HepG2 (cell line): ENCODE data around the gene ZBTB47. TPM values are rescaled to one million over a fixed set of nuclear protein-coding genes. Genes with fewer than 3 reads are reported as not detected.

ENCODE experiments used
- ATAC-seq: fragments of 200-7000 bp; cut with Tn5 transposase; 3 replicates; pipeline ENCODE4 v1.9.1; 2020; ENCODE audit warnings: mild to moderate bottlenecking, moderate library complexity
- BruUV-seq: library from RNA; stranded (reverse); fragments of 400-500 nt; replicated peaks from 2 replicates; lab custom pipeline; 2021; lab: Mats Ljungman, UMichigan
- CTCF ChIA-PET: fragments of 300-600 bp; formaldehyde crosslinking; extraction: SDS; loops from one replicate; lab custom pipeline; 2021; ENCODE audit warnings: low total read pairs, inconsistent platforms, low intra/inter-chr PET ratio; lab: Yijun Ruan, JAX
- POLR2A ChIA-PET: fragments of 350-600 bp; sonication (Branson Sonifier 250); formaldehyde crosslinking; loops from one replicate; lab custom pipeline; 2020; ENCODE audit warnings: antibody characterized with exemption, inconsistent platforms; lab: Yijun Ruan, JAX
- DNase-seq: peaks from one replicate; pipeline ENCODE4 v3.0.0-alpha.2; 2015; ENCODE audit warnings: low spot score
- FAIRE-seq: peaks from 3 replicates; lab custom pipeline; 2011; peaks lifted over from hg19 to GRCh38; lab: Jason Lieb, UNC
- H2AFZ ChIP-seq: one replicate; pipeline ENCODE4 v1.6.1; 2011; ENCODE audit warnings: low read length, inconsistent platforms
- H3K27ac ChIP-seq: fragments of 300-600 bp; 3 replicates; pipeline ENCODE4 v1.8.0; 2011; ENCODE audit warnings: mixed run types, mild to moderate bottlenecking, mixed read lengths, low read length, inconsistent platforms; ENCODE audit not compliant: insufficient read depth; ENCODE audit errors: extremely low read length
- H3K27me3 ChIP-seq, 2 experiments: fragments of 200-600 bp in 1 of 2; 2 replicates in 1 of 2; 3 replicates in 1 of 2; pipeline versions ENCODE4 v1.6.0 to v1.8.0; 2011; ENCODE audit warnings: low read length in 2 of 2, mild to moderate bottlenecking in 2 of 2, moderate library complexity in 2 of 2, inconsistent platforms in 1 of 2; ENCODE audit not compliant: insufficient read depth in 2 of 2, control insufficient read depth in 1 of 2
- H3K36me3 ChIP-seq, 2 experiments: fragments of 200-600 bp in 1 of 2; replicated peaks in 1 of 2; 2 replicates in 1 of 2; 3 replicates in 1 of 2; pipeline versions ENCODE4 v1.5.1 to v1.8.0; 2011; ENCODE audit warnings: low read length in 2 of 2, inconsistent platforms in 1 of 2; ENCODE audit not compliant: insufficient read depth in 2 of 2, control insufficient read depth in 1 of 2
- H3K4me1 ChIP-seq: 2 replicates; pipeline ENCODE4 v1.5.1; 2012; ENCODE audit warnings: low read length, inconsistent platforms; ENCODE audit not compliant: insufficient read depth
- H3K4me2 ChIP-seq: 2 replicates; pipeline ENCODE4 v1.6.0; 2011; ENCODE audit warnings: low read depth, low read length, inconsistent platforms
- H3K4me3 ChIP-seq, 3 experiments: fragments of 200-600 bp in 1 of 3; sonication (generic), shearing (Covaris generic) in 1 of 3; replicated peaks in 1 of 3; 2 replicates each; pipeline ENCODE4 v1.5.1; 2011 to 2016; ENCODE audit warnings: low read length in 3 of 3, inconsistent platforms in 2 of 3, low read depth in 2 of 3, mild to moderate bottlenecking in 2 of 3, control low read depth in 1 of 3, mixed read lengths in 1 of 3; ENCODE audit not compliant: insufficient read depth in 1 of 3
- H3K79me2 ChIP-seq: one replicate; pipeline ENCODE4 v1.6.1; 2011; ENCODE audit warnings: low read length, inconsistent platforms; ENCODE audit not compliant: insufficient read depth
- H3K9ac ChIP-seq: 2 replicates; pipeline ENCODE4 v1.6.0; 2011; ENCODE audit warnings: mild to moderate bottlenecking, low read depth, low read length, inconsistent platforms; ENCODE audit not compliant: insufficient read depth
- H3K9me3 ChIP-seq: 2 replicates; pipeline ENCODE4 v1.5.1; 2012; ENCODE audit warnings: mild to moderate bottlenecking, low read length
- H4K20me1 ChIP-seq: 2 replicates; pipeline ENCODE4 v1.6.0; 2011; ENCODE audit warnings: inconsistent platforms, mild to moderate bottlenecking, low read length, moderate library complexity; ENCODE audit not compliant: insufficient read depth
- ARID5B ChIP-seq: IDR thresholded peaks from 2 replicates; pipeline ENCODE4 v1.4.0; 2020; ENCODE audit warnings: mild to moderate bottlenecking, missing genetic modification reagents
- CEBPB ChIP-seq: IDR thresholded peaks from 2 replicates; pipeline ENCODE4 v1.6.1; 2011; ENCODE audit warnings: low read depth, low read length, improper control_type of control experiment, borderline replicate concordance
- JARID2 ChIP-seq: sonication (generic); formaldehyde crosslinking; IDR thresholded peaks from 2 replicates; pipeline ENCODE4 v1.8.1; 2023; ENCODE audit warnings: missing genetic modification reagents, inconsistent platforms; ENCODE audit not compliant: insufficient replicate concordance
- PRPF4 ChIP-seq: fragments of 200-400 bp; formaldehyde crosslinking; IDR thresholded peaks from 2 replicates; pipeline ENCODE4 v1.6.1; 2016; ENCODE audit warnings: low read length, low read depth; ENCODE audit not compliant: poor library complexity, severe bottlenecking
- SAP130 ChIP-seq: IDR thresholded peaks from 2 replicates; pipeline ENCODE4 v1.6.1; 2016; ENCODE audit warnings: low read depth
- SMAD1 ChIP-seq: sonication (generic); formaldehyde crosslinking; IDR thresholded peaks from 2 replicates; pipeline ENCODE4 v1.4.0; 2020; ENCODE audit warnings: missing genetic modification reagents, low read depth, mild to moderate bottlenecking, borderline replicate concordance
- ZNF577 ChIP-seq: sonication (generic); formaldehyde crosslinking; IDR thresholded peaks from 2 replicates; pipeline ENCODE4 v1.4.0; 2020; ENCODE audit warnings: mild to moderate bottlenecking, low read depth, missing genetic modification reagents, borderline replicate concordance
- ZNF598 ChIP-seq: sonication (generic); formaldehyde crosslinking; IDR thresholded peaks from 2 replicates; pipeline ENCODE4 v1.5.1; 2020; ENCODE audit warnings: mild to moderate bottlenecking, missing genetic modification reagents, borderline replicate concordance
- WGBS: methylation state at CpG from one replicate; pipeline ENCODE4 v1.1.6; 2017; ENCODE audit warnings: low lambda C conversion rate; 5-methylcytosine and 5-hydroxymethylcytosine counted together
- in situ Hi-C: cut with HindIII; loops from 2 replicates; pipeline ENCODE4 v1.10.0; 2017; ENCODE audit warnings: low pct_unique_long_range_greater_than_20kb; ENCODE audit not compliant: extremely low pct_ligation_motif_present
- intact Hi-C: fragments of 100-400 bp; cut with micrococcal nuclease; formaldehyde crosslinking; loops from one replicate; pipeline ENCODE4 v1.10.0; 2022; ENCODE audit not compliant: unreplicated experiment
- polyA plus RNA-seq, 8 experiments: library from polyadenylated mRNA; depleted of rRNA in 3 of 8; stranded (reverse) in 7 of 8; unstranded in 1 of 8; fragments of >200 nt; fragmentation: Illumina TruSeq in 4 of 8; extraction: Trizol in 4 of 8; gene quantifications; 2 replicates each; pipeline versions ENCODE4 v1.2.1 to v1.2.3, GENCODE V29; 2011 to 2016; ENCODE audit warnings: low read depth in 4 of 8, missing spikeins in 1 of 8, mixed read lengths in 1 of 8; ENCODE audit not compliant: insufficient read depth in 1 of 8
- total RNA-seq, 5 experiments: library from RNA; depleted of rRNA; stranded (reverse); fragments of >200 nt; fragmentation: Illumina TruSeq; extraction: Trizol; gene quantifications; 2 replicates each; pipeline ENCODE4 v1.2.3, GENCODE V29; 2016; ENCODE audit warnings: low read depth in 1 of 5
- TF ChIP-seq, protein P1 (sequence below): sonication (generic); formaldehyde crosslinking; IDR thresholded peaks from 2 replicates; pipeline ENCODE4 v1.4.0; 2020; ENCODE audit warnings: mild to moderate bottlenecking, missing genetic modification reagents

The ZBTB47 gene
- total and polyA plus RNA-seq, 2 of the 13 experiments (the other 11 are each of a cell fraction or from before 2014, with no cell fraction given): 1.5 to 3.1 TPM

DNA sequence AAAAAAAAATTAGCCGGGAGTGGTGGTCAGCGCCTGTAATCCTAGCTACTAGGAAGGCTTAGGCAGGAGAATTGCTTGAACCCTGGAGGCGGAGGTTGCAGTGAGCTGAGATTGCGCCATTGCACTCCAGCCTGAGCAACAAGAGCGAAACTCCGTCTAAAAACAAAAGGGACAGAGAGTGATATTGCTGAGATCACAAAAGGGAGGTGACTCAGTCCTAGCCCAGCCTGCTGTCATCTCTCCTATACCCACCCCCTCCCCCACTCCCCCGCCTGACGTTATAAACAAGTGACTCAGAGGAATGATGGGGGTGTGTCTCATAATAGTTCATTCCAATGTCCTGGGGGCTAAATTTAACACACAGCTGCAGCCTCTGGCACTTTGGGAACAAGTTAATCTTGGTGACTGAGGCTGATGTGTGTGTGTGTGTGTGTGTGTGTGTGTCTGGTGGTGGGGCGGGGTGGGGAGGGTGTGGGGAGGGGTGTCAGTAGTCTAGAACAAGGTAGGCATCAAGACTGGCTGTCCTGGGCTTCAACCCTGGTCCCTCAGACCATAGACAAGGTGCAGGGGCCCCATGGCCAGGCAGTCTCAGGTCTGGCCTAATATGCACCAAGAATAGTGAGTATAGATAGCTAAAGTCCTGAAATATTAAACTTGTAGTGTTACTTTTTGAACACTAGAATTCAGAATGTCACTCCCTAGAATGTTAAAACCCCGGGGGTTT lies 30.5 kb downstream of the ZBTB47 start:
- in situ Hi-C loops (no loop called here), intact Hi-C loops (no loop called here)
- Histone ChIP-seq H3K4me1 (peaks cover 5% of the 10 kb centered on the region; the same call in 1 of the 2 replicates), H3K9me3 (no peaks in the 10 kb centered on the region), H3K79me2 (no peaks in the 10 kb centered on the region), H3K4me2 (no peak overlapping the region; the same call in 1 of the 2 replicates), H2AFZ (no peak overlapping the region), H3K4me3 (no peak overlapping the region), H3K27me3 (peaks cover 3 to 37% of the 10 kb centered on the region in 2 experiments; a peak in 4 of 5 replicates), H3K27ac (no peak overlapping the region), H4K20me1 (no peaks in the 10 kb centered on the region), H3K9ac (no peak overlapping the region), H3K36me3 (no peaks in the 10 kb centered on the region)
- ChIA-PET POLR2A (interaction anchor here (1.0 kb wide), 1 partner anchor 18 kb away, joined by 3 read pairs; no protein-coding TSS in a partner anchor), CTCF (no interaction called here)
- ATAC-seq (peak; percentile 67), FAIRE-seq (no peak), DNase-seq (peak; percentile 71)
- WGBS: 2% methylated on average over 9 of the region's 10 CpGs
- BruUV-seq: no TSS peak
- TF ChIP-seq PRPF4 (no peak), ZNF577 (CRISPR knock-in tag) (no peak), CEBPB (peak; percentile 62; the same call in 1 of the 2 replicates), ZNF598 (CRISPR knock-in tag) (no peak), SAP130 (CRISPR knock-in tag) (peak; percentile 39), JARID2 (CRISPR knock-in tag) (no peak), ARID5B (peak; percentile 46; the same call in 1 of the 2 replicates), SMAD1 (CRISPR knock-in tag) (no peak)
- TF ChIP-seq, protein P1, sequence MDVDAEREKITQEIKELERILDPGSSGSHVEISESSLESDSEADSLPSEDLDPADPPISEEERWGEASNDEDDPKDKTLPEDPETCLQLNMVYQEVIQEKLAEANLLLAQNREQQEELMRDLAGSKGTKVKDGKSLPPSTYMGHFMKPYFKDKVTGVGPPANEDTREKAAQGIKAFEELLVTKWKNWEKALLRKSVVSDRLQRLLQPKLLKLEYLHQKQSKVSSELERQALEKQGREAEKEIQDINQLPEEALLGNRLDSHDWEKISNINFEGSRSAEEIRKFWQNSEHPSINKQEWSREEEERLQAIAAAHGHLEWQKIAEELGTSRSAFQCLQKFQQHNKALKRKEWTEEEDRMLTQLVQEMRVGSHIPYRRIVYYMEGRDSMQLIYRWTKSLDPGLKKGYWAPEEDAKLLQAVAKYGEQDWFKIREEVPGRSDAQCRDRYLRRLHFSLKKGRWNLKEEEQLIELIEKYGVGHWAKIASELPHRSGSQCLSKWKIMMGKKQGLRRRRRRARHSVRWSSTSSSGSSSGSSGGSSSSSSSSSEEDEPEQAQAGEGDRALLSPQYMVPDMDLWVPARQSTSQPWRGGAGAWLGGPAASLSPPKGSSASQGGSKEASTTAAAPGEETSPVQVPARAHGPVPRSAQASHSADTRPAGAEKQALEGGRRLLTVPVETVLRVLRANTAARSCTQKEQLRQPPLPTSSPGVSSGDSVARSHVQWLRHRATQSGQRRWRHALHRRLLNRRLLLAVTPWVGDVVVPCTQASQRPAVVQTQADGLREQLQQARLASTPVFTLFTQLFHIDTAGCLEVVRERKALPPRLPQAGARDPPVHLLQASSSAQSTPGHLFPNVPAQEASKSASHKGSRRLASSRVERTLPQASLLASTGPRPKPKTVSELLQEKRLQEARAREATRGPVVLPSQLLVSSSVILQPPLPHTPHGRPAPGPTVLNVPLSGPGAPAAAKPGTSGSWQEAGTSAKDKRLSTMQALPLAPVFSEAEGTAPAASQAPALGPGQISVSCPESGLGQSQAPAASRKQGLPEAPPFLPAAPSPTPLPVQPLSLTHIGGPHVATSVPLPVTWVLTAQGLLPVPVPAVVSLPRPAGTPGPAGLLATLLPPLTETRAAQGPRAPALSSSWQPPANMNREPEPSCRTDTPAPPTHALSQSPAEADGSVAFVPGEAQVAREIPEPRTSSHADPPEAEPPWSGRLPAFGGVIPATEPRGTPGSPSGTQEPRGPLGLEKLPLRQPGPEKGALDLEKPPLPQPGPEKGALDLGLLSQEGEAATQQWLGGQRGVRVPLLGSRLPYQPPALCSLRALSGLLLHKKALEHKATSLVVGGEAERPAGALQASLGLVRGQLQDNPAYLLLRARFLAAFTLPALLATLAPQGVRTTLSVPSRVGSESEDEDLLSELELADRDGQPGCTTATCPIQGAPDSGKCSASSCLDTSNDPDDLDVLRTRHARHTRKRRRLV (CRISPR knock-in tag): no peak
